K562 (cell line): ENCODE measurements around the gene ATP2A3. TPM values are rescaled to one million over a fixed set of nuclear protein-coding genes. Genes with fewer than 3 reads are reported as not detected.

Experiments
- ATAC-seq: fragments of 200-7000 bp; cut with Tn5 transposase; 3 replicates; pipeline ENCODE4 v1.9.1; 2020; ENCODE audit warnings: moderate library complexity
- BruUV-seq: library from RNA; stranded (reverse); fragments of 400-500 nt; replicated peaks from 2 replicates; lab custom pipeline; 2021; lab: Mats Ljungman, UMichigan
- CTCF ChIA-PET: fragments of 300-600 bp; formaldehyde crosslinking; extraction: SDS; loops from one replicate; lab custom pipeline; 2021; ENCODE audit warnings: low intra/inter-chr PET ratio; lab: Yijun Ruan, JAX
- POLR2A ChIA-PET: fragments of 300-600, 350-650 bp; sonication (Branson Sonifier 250); formaldehyde crosslinking; extraction: SDS; loops from one replicate; lab custom pipeline; 2021; ENCODE audit warnings: antibody characterized with exemption, inconsistent platforms; lab: Yijun Ruan, JAX
- DNase-seq, 4 experiments: peaks; one replicate each; pipeline versions ENCODE4 v3.0.0 to v3.0.0-alpha.2; 2011 to 2018; ENCODE audit warnings: low spot score in 3 of 4, mixed read lengths in 3 of 4; ENCODE audit errors: extremely low read depth in 1 of 4
- FAIRE-seq: peaks from 2 replicates; lab custom pipeline; 2011; peaks lifted over from hg19 to GRCh38; lab: Jason Lieb, UNC
- H2AFZ ChIP-seq: 2 replicates; pipeline ENCODE4 v1.6.0; 2011; ENCODE audit warnings: low read depth, low read length, control low read depth, inconsistent platforms
- H3K27ac ChIP-seq: fragments of 200-600 bp; 3 replicates; pipeline ENCODE4 v1.8.0; 2011; ENCODE audit warnings: low read depth, mild to moderate bottlenecking, control low read depth, inconsistent platforms, low read length, moderate library complexity, mixed read lengths; ENCODE audit errors: extremely low read depth
- H3K27me3 ChIP-seq, 2 experiments: fragments of 300-600 bp in 1 of 2; 2 replicates in 1 of 2; 3 replicates in 1 of 2; pipeline versions ENCODE4 v1.6.0 to v1.8.0; 2011; ENCODE audit warnings: inconsistent platforms in 2 of 2, low read length in 2 of 2, mild to moderate bottlenecking in 1 of 2, mixed read lengths in 1 of 2, moderate library complexity in 1 of 2; ENCODE audit not compliant: control insufficient read depth in 2 of 2, insufficient read depth in 2 of 2
- H3K36me3 ChIP-seq: fragments of 300-600 bp; 3 replicates; pipeline ENCODE4 v1.8.0; 2011; ENCODE audit warnings: mild to moderate bottlenecking, low read length, inconsistent platforms; ENCODE audit not compliant: control insufficient read depth, insufficient read depth
- H3K4me1 ChIP-seq, 2 experiments: fragments of 200-600 bp in 1 of 2; replicated peaks in 1 of 2; 2 replicates in 1 of 2; 3 replicates in 1 of 2; pipeline versions ENCODE4 v1.5.1 to v1.8.0; 2011; ENCODE audit warnings: inconsistent platforms in 2 of 2, low read length in 2 of 2, mild to moderate bottlenecking in 1 of 2, mixed read lengths in 1 of 2, moderate library complexity in 1 of 2; ENCODE audit not compliant: control insufficient read depth in 2 of 2, insufficient read depth in 2 of 2
- H3K4me2 ChIP-seq: 2 replicates; pipeline ENCODE4 v1.6.1; 2011; ENCODE audit warnings: low read length, control low read depth, inconsistent platforms, mixed read lengths; ENCODE audit not compliant: insufficient read depth
- H3K4me3 ChIP-seq: fragments of 200-600 bp; sonication (generic), shearing (Covaris generic); 2 replicates; pipeline ENCODE4 v1.5.1; 2016; ENCODE audit warnings: control low read depth, inconsistent platforms
- H3K79me2 ChIP-seq: fragments of 200-600 bp; 3 replicates; pipeline ENCODE4 v1.8.0; 2011; ENCODE audit warnings: low read length, inconsistent platforms; ENCODE audit not compliant: control insufficient read depth, insufficient read depth
- H3K9ac ChIP-seq, 2 experiments: 2 replicates each; pipeline versions ENCODE4 v1.6.0 to v1.6.1; 2011; ENCODE audit warnings: low read depth in 2 of 2, low read length in 2 of 2, control low read depth in 1 of 2, inconsistent platforms in 1 of 2, mild to moderate bottlenecking in 1 of 2, mixed read lengths in 1 of 2; ENCODE audit not compliant: insufficient read depth in 1 of 2
- H3K9me1 ChIP-seq: one replicate; pipeline ENCODE4 v1.6.0; 2011; ENCODE audit warnings: inconsistent platforms, mild to moderate bottlenecking, low read length, moderate library complexity; ENCODE audit not compliant: control insufficient read depth, insufficient read depth
- H3K9me3 ChIP-seq: replicated peaks from 2 replicates; pipeline ENCODE4 v1.5.1; 2011; ENCODE audit warnings: low read depth, low read length, inconsistent platforms; ENCODE audit not compliant: control insufficient read depth, insufficient read depth
- H4K20me1 ChIP-seq: replicated peaks from 2 replicates; pipeline ENCODE4 v1.6.1; 2011; ENCODE audit warnings: low read length, inconsistent platforms, mixed read lengths; ENCODE audit not compliant: control insufficient read depth, insufficient read depth
- CHD1 ChIP-seq: fragments of 200-600 bp; sonication (generic); IDR thresholded peaks from one replicate; pipeline ENCODE4 v1.6.1; 2012; ENCODE audit warnings: mild to moderate bottlenecking, moderate library complexity, low read length, inconsistent platforms
- NFE2 ChIP-seq: IDR thresholded peaks from 2 replicates; pipeline ENCODE4 v1.6.1; 2014; ENCODE audit warnings: antibody characterized with exemption, low read depth
- PCBP1 ChIP-seq: fragments of 200-400 bp; formaldehyde crosslinking; IDR thresholded peaks from 2 replicates; pipeline ENCODE4 v1.6.1; 2018; ENCODE audit warnings: mild to moderate bottlenecking, low read depth, low read length; ENCODE audit not compliant: poor library complexity, severe bottlenecking
- RAD21 ChIP-seq, 2 experiments: fragments of 250-450 bp in 1 of 2; fragments of 450-650 bp in 1 of 2; sonication (Bioruptor Pico) in 1 of 2; formaldehyde crosslinking in 1 of 2; IDR thresholded peaks in 1 of 2; conservative IDR thresholded peaks in 1 of 2; 2 replicates each; pipeline versions ENCODE4 v1.4.0 to v1.8.0; 2020 to 2022; ENCODE audit warnings: mild to moderate bottlenecking in 2 of 2, moderate library complexity in 1 of 2
- RFX1 ChIP-seq: fragments of 450-650 bp; IDR thresholded peaks from 2 replicates; pipeline ENCODE4 v1.6.1; 2016; ENCODE audit warnings: mild to moderate bottlenecking, moderate library complexity
- ZNF766 ChIP-seq: fragments of 200-800 bp; sonication (Bioruptor generic); conservative IDR thresholded peaks from 2 replicates; pipeline ENCODE4 v1.6.1; 2016; ENCODE audit warnings: missing genetic modification characterization, missing compliant biosample characterization
- WGBS: fragments of 100-300 bp; shearing (Covaris generic); methylation state at CpG from one replicate; pipeline ENCODE4 v1.1.6; 2016; ENCODE audit warnings: low coverage, mixed read lengths; ENCODE audit not compliant: insufficient coverage; ENCODE audit errors: missing lambda C conversion rate; 5-methylcytosine and 5-hydroxymethylcytosine counted together
- in situ Hi-C: fragments of 300-500 bp; cut with MboI; formaldehyde crosslinking; loops from 4 replicates; pipeline ENCODE4 v1.15.0; 2018; ENCODE audit warnings: inconsistent platforms, mixed read lengths
- intact Hi-C: fragments of 100-400 bp; cut with micrococcal nuclease; formaldehyde crosslinking; loops from 2 replicates; pipeline ENCODE4 v1.14.2; 2022
- polyA plus RNA-seq, 8 experiments: library from polyadenylated mRNA; depleted of rRNA in 4 of 8; stranded (reverse) in 5 of 8; unstranded in 3 of 8; fragments of >200 nt; fragmentation: Nextera tagmentation in 2 of 8; fragmentation: Illumina TruSeq in 1 of 8; extraction: Ambion mirVana in 2 of 8; extraction: Trizol in 1 of 8; gene quantifications; 2 replicates each; pipeline versions ENCODE4 v1.2.1 to v1.2.3, GENCODE V29; 2011 to 2014; ENCODE audit warnings: inconsistent platforms in 1 of 8, missing spikeins in 1 of 8
- total RNA-seq, 7 experiments: library from RNA; depleted of rRNA in 6 of 7; stranded (reverse); fragments of >200 nt in 6 of 7; fragmentation: Illumina TruSeq in 2 of 7; extraction: Trizol in 2 of 7; gene quantifications; 2 replicates each; pipeline versions ENCODE4 v1.2.1 to v1.2.3, GENCODE V29; 2011 to 2021; ENCODE audit warnings: low replicate concordance in 1 of 7
- TF ChIP-seq, protein P1 (sequence below): fragments of 250-450 bp; sonication (Bioruptor Pico); IDR thresholded peaks from 2 replicates; pipeline ENCODE4 v1.8.0; 2022; ENCODE audit warnings: moderate library complexity, mild to moderate bottlenecking, inconsistent platforms
- TF ChIP-seq, protein P2 (sequence below), 3 experiments: fragments of 200-800 bp in 1 of 3; fragments of 250-450 bp in 1 of 3; fragments of 450-650 bp in 1 of 3; sonication (Bioruptor Pico) in 1 of 3; sonication (Bioruptor generic) in 1 of 3; formaldehyde crosslinking in 1 of 3; IDR thresholded peaks; 2 replicates each; pipeline versions ENCODE4 v1.6.1 to v1.8.0; 2016 to 2022; ENCODE audit warnings: mild to moderate bottlenecking in 2 of 3, missing genetic modification characterization in 2 of 3, missing compliant biosample characterization in 1 of 3, moderate library complexity in 1 of 3

Gene ATP2A3
- total and polyA plus RNA-seq, 9 of the 15 experiments (the other 6 are each of a cell fraction or from before 2014, with no cell fraction given), result 0.65 to 103 (median 31.3) TPM

DNA sequence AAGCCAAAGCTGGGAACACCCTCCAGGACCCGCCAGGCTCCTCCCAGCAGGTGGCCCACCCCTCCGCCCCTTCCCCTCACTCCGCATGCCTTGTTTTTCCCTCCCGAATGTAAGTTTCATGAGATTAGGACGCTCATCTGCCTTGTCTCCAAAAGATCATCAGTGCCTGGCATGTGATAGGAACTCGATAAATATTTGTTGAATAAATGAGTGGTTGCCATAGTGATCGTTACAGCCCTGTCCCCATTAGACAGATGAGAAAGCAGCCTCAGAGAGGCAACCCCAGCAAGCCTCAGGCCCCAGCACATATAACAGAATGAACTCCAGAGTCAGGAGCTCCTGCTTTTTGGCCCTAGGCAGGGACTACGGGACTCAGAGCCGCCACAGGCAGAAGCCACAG is 76.4 kb downstream of the ATP2A3 start:
- Histone ChIP-seq H3K4me2 (peak overlapping the region; percentile 64; the same call in 1 of the 2 replicates), H2AFZ (peak overlapping the region; percentile 77), H3K36me3 (peaks cover 23% of the 10 kb centered on the region; the same call in 1 of the 3 replicates), H3K27ac (peak overlapping the region; percentile 78; the same call in 2 of the 3 replicates), H3K4me3 (no peak overlapping the region), H3K79me2 (peaks cover 36% of the 10 kb centered on the region), H3K9ac (peak overlapping the region; percentile 79 to 83; a peak in 2 of 4 replicates), H3K9me3 (no peaks in the 10 kb centered on the region), H4K20me1 (no peaks in the 10 kb centered on the region), H3K27me3 (no peaks in the 10 kb centered on the region), H3K4me1 (peaks cover 26 to 60% of the 10 kb centered on the region in 2 experiments), H3K9me1 (no peaks in the 10 kb centered on the region)
- BruUV-seq, result no TSS peak
- ChIA-PET POLR2A (no interaction called here), CTCF (no interaction called here)
- FAIRE-seq, result no peak
- TF ChIP-seq, protein P1, sequence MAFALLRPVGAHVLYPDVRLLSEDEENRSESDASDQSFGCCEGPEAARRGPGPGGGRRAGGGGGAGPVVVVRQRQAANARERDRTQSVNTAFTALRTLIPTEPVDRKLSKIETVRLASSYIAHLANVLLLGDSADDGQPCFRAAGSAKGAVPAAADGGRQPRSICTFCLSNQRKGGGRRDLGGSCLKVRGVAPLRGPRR (CRISPR knock-in tag), result no peak
- no peak for TF ChIP-seq NFE2
- no peak for TF ChIP-seq RAD21 (CRISPR knock-in tag; conservative IDR thresholded peaks at IDR 0.05 in 1 of 2, IDR thresholded peaks at IDR 0.05 in 1 of 2)
- TF ChIP-seq PCBP1, result no peak
- peak; percentile 74; the same call in 1 of the 2 replicates for TF ChIP-seq RFX1
- TF ChIP-seq, protein P2, sequence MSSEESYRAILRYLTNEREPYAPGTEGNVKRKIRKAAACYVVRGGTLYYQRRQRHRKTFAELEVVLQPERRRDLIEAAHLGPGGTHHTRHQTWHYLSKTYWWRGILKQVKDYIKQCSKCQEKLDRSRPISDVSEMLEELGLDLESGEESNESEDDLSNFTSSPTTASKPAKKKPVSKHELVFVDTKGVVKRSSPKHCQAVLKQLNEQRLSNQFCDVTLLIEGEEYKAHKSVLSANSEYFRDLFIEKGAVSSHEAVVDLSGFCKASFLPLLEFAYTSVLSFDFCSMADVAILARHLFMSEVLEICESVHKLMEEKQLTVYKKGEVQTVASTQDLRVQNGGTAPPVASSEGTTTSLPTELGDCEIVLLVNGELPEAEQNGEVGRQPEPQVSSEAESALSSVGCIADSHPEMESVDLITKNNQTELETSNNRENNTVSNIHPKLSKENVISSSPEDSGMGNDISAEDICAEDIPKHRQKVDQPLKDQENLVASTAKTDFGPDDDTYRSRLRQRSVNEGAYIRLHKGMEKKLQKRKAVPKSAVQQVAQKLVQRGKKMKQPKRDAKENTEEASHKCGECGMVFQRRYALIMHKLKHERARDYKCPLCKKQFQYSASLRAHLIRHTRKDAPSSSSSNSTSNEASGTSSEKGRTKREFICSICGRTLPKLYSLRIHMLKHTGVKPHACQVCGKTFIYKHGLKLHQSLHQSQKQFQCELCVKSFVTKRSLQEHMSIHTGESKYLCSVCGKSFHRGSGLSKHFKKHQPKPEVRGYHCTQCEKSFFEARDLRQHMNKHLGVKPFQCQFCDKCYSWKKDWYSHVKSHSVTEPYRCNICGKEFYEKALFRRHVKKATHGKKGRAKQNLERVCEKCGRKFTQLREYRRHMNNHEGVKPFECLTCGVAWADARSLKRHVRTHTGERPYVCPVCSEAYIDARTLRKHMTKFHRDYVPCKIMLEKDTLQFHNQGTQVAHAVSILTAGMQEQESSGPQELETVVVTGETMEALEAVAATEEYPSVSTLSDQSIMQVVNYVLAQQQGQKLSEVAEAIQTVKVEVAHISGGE (CRISPR knock-in tag; IDR thresholded peaks at IDR 0.05), result 0 out of 6 replicates have a peak, but pooled peaks of 1 of the 3 experiments have one; percentile 1
- TF ChIP-seq ZNF766 (CRISPR knock-in tag), result no peak
- TF ChIP-seq CHD1, result no peak
- WGBS, result 56% methylated on average over 5 of the region's 9 CpGs
- intact Hi-C loops (no loop called here), in situ Hi-C loops (no loop called here)
- ATAC-seq, result no peak
- peak in 2 of 4 experiments; percentile 36 to 43 for DNase-seq
